ENCODE data around the gene KDM6A. TPM values are rescaled to one million over a fixed set of nuclear protein-coding genes. Genes with fewer than 3 reads are reported as not detected.
"Not testable (repeated sequence)": the region's sequence is repeated elsewhere in the genome, so short reads cannot be mapped to it uniquely, and the experiment has no call there.

KDM6A gene
- total RNA-seq, 4 donors from 2014 or later, result 24.4 to 29.7 (median 26.8) TPM

- no peaks in the 10 kb centered on the region for H3K4me1 ChIP-seq
- H3K9me3 ChIP-seq, result no peaks in the 10 kb centered on the region
- H3K27me3 ChIP-seq, result no peaks in the 10 kb centered on the region
- intact Hi-C loops (cut with DNase I), result no loop called here
- H3K27ac ChIP-seq, result no peak overlapping the region
- TF ChIP-seq CTCF (IDR thresholded peaks at IDR 0.05) (no peak), POLR2A (IDR thresholded peaks at IDR 0.05) (no peak)
- H3K36me3 ChIP-seq, result no peaks in the 10 kb centered on the region
- DNase-seq, result no peak
- 69 to 76% methylated on average over 5 to 7 of the region's 7 CpGs for WGBS, 2 donors
- no peak overlapping the region for H3K4me3 ChIP-seq
Measured at GRCh38 chrX:45134315-45134731, 261.3 kb downstream of the KDM6A start.

- Histone ChIP-seq H3K27ac (no peak overlapping the region), H3K27me3 (no peaks in the 10 kb centered on the region), H3K9me3 (no peaks in the 10 kb centered on the region), H3K4me3 (no peak overlapping the region), H3K36me3 (no peaks in the 10 kb centered on the region), H3K4me1 (no peaks in the 10 kb centered on the region)
- no peak for TF ChIP-seq CTCF (IDR thresholded peaks at IDR 0.05)
- no peak for TF ChIP-seq POLR2A (IDR thresholded peaks at IDR 0.05)
- no peak for DNase-seq
- intact Hi-C loops (cut with DNase I), result no loop called here
- 51 to 63% methylated on average over 3 of the region's 3 CpGs for WGBS, 2 donors
Measured at GRCh38 chrX:45134775-45135174, 261.8 kb downstream of the KDM6A start.

- H3K27me3 ChIP-seq; H3K4me3 ChIP-seq; H3K36me3 ChIP-seq; DNase-seq; H3K27ac ChIP-seq; H3K9me3 ChIP-seq; intact Hi-C loops (cut with DNase I); H3K4me1 ChIP-seq: not testable (repeated sequence)
- WGBS, 2 donors, result 68 to 84% methylated on average over 4 of the region's 4 CpGs
Measured at GRCh38 chrX:45135391-45136075, 262.5 kb downstream of the KDM6A start.

- TF ChIP-seq CTCF (IDR thresholded peaks at IDR 0.05) (no peak), POLR2A (IDR thresholded peaks at IDR 0.05) (no peak)
- H3K27me3 ChIP-seq, result no peaks in the 10 kb centered on the region
- intact Hi-C loops (cut with DNase I), result no loop called here
Measured at GRCh38 chrX:45137531-45137930, 264.5 kb downstream of the KDM6A start.

GRCh38 chrX:45138525-45138924 lies 265.5 kb downstream of the KDM6A start:
- TF ChIP-seq POLR2A (IDR thresholded peaks at IDR 0.05), result no peak
- TF ChIP-seq CTCF (IDR thresholded peaks at IDR 0.05), result no peak
- intact Hi-C loops (cut with DNase I), result no loop called here
- 86 to 88% methylated on average over 2 to 4 of the region's 4 CpGs for WGBS, 2 donors

More at GRCh38 chrX:45137531-45137930, 264.5 kb downstream of the KDM6A start:
- H3K9me3 ChIP-seq, result no peaks in the 10 kb centered on the region
- no peaks in the 10 kb centered on the region for H3K36me3 ChIP-seq
- DNase-seq, result no peak
- no peak overlapping the region for H3K27ac ChIP-seq
- H3K4me1 ChIP-seq, result no peaks in the 10 kb centered on the region
- no peak overlapping the region for H3K4me3 ChIP-seq

GRCh38 chrX:45140812-45141211 lies 267.8 kb downstream of the KDM6A start:
- 73 to 81% methylated on average over 3 of the region's 4 CpGs for WGBS, 2 donors

More at GRCh38 chrX:45138525-45138924, 265.5 kb downstream of the KDM6A start:
- Histone ChIP-seq H3K36me3 (no peaks in the 10 kb centered on the region), H3K9me3 (no peaks in the 10 kb centered on the region), H3K4me1 (no peaks in the 10 kb centered on the region), H3K4me3 (no peak overlapping the region), H3K27me3 (no peaks in the 10 kb centered on the region), H3K27ac (no peak overlapping the region)
- DNase-seq, result no peak

More at GRCh38 chrX:45140812-45141211, 267.8 kb downstream of the KDM6A start:
- H3K9me3 ChIP-seq, result no peaks in the 10 kb centered on the region
- TF ChIP-seq POLR2A (IDR thresholded peaks at IDR 0.05) (no peak), CTCF (IDR thresholded peaks at IDR 0.05) (no peak)
- no peaks in the 10 kb centered on the region for H3K4me1 ChIP-seq
- H3K36me3 ChIP-seq, result no peaks in the 10 kb centered on the region
- no peak overlapping the region for H3K27ac ChIP-seq
- H3K4me3 ChIP-seq, result no peak overlapping the region
- no peak for DNase-seq
- intact Hi-C loops (cut with DNase I), result no loop called here
- H3K27me3 ChIP-seq, result no peaks in the 10 kb centered on the region

All from esophagus squamous epithelium (tissue), 5 donors.